GM19324 (cell line): ENCODE data around the gene CHI3L2.
"Not testable (repeated sequence)": the region's sequence is repeated elsewhere in the genome, so short reads cannot be mapped to it uniquely, and the experiment has no call there.

Experiments
- ATAC-seq: cut with Tn5 transposase; IDR thresholded peaks from one replicate; pipeline ENCODE4 v1.9.1; 2021; ENCODE audit warnings: mild to moderate bottlenecking, moderate library complexity; ENCODE audit not compliant: unreplicated experiment, low FRiP score

The CHI3L2 gene

DNA sequence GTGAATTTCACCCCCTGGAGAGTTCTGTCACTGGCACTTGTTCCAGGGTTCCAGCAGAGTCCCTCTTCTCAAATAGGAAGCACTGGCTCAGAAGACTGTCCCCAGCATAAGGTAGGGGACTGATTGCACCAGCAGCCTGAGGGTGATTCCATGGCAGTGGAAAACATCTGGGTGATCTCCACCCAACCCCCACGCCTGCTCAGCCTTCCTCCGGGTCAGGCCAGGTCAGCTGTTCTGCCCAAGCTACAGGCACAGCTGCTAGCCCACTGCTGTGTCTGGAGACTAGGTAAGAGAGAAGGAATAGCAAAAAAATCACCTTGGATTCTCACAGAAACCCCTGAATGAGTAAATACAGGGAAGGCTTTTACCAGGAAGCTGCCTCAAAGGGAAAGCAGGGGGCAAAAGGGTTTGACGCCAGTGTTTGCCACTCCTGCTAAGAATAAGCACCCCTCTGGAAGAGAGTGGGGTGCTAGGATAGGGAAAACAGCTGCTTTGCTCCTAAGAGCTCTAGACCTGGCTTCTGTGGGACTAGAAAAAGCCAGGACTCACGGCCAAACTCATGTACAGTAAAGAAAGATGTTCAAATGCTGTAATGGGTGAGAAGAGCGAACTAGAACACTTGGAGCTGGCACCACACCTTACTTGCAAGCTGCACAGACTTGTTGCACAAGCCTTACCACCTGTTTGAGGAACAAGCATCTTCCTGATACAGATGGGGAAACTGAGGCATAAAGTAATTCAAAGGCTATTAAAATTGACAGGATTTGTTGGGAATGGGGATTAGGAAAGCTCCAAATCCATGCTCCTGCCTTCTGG is 26.0 kb upstream of the CHI3L2 start:
- no peak for ATAC-seq

GRCh38 chr1:111202366-111202706 is 25.2 kb upstream of the CHI3L2 start:
- ATAC-seq: no peak

- no peak for ATAC-seq
Observed at GRCh38 chr1:111202707-111203623, 24.5 kb upstream of the CHI3L2 start.

DNA sequence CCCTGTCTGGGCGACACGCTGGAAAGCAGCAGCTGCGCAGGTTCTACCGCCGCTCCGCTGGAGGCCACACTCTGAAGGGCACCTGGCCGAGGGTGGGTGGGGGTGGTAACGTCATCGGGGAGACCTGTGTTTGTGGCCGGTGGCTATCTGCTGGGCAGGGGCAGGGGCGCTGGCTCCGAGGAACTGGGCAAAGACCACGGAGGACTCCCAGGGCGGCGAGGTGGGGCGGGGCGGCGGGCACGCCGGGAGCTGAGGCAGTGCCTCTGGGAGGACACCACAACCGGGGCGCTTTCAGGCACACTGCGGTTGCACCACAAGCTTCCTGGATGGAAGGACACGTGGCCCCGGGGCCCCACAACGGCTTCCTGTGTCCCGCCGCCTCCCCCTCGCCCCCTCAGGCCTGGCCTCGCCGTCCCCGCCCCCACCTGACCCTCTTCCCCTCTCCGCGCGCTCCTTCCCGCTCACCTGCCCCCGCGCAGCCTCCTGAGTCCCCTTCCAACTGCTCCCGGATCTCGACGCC is 23.8 kb upstream of the CHI3L2 start:
- peak; percentile 45 for ATAC-seq

GRCh38 chr1:111204201-111204982 is 23.1 kb upstream of the CHI3L2 start:
- ATAC-seq: peak; percentile 84

DNA sequence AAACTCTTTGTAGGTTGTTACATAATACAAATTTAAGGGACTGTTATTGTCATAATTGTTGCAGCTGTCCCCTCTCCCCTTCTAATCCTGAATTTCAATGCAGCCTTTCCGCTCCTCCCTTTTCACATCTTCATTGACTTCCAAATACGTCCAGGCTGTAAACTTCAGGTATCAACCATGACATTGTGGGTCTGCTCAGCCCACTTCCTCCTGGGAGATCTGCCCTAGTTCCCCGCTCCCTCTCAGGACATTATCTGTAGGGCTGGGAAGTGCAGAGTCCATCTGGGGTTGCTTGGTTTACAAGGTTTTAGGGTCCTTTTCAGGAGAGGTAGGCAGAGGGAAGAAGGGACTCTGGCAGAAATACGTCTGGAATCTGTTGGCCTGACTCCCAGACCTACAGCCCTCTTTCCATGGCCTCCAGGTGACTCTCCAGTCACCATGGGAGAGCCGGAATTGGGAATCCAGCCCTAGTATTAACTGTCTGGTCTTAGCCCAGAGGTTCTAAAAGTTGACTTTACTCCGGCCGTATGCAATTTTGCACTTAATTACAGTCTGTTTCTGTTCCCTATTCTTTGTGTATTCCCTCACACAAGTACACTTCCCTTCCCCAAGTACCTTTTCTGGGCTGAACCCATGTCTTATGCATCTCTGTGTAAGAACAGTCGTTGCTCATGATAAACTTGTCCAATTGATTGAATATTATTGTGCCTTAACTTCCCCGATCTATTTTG is 22.4 kb upstream of the CHI3L2 start:
- ATAC-seq: no peak

DNA sequence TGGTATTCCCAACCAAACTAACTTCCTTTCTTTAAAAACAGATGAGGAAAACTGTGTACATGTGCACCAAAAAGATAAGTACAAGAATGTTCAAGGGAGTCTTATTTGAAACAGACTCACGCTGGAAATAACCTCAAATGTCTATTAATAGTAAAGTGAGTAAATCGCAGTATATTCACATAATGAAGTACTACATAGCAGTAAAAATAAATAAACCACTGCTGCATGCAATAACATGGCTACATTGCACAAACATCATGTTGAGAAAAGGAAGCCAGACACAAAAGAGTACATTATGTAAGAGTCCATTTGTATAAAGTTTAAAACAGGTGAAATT is 21.8 kb upstream of the CHI3L2 start:
- no peak for ATAC-seq

GRCh38 chr1:111208921-111209320 is 18.6 kb upstream of the CHI3L2 start:
- no peak for ATAC-seq

DNA sequence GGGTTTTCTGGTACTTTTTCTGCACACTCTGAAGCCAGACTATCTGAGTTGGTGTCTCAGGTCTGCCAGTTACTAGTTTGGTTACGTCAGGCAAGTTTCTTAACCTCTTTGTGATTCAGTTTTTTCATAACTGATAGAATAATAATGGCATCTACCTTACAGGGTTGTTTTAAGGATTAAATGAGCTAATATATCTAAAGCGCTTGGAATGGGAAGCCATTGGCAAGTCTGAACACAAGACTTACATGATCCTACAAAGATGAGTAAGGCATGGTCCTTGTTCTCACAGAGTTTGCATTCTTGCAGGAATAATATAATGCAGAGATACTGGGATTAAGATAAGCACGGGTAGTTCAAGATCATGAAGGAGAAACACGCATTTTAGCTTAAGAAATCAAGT is 17.9 kb upstream of the CHI3L2 start:
- ATAC-seq: no peak

- ATAC-seq: no peak
Observed at GRCh38 chr1:111211921-111212320, 15.6 kb upstream of the CHI3L2 start.

DNA sequence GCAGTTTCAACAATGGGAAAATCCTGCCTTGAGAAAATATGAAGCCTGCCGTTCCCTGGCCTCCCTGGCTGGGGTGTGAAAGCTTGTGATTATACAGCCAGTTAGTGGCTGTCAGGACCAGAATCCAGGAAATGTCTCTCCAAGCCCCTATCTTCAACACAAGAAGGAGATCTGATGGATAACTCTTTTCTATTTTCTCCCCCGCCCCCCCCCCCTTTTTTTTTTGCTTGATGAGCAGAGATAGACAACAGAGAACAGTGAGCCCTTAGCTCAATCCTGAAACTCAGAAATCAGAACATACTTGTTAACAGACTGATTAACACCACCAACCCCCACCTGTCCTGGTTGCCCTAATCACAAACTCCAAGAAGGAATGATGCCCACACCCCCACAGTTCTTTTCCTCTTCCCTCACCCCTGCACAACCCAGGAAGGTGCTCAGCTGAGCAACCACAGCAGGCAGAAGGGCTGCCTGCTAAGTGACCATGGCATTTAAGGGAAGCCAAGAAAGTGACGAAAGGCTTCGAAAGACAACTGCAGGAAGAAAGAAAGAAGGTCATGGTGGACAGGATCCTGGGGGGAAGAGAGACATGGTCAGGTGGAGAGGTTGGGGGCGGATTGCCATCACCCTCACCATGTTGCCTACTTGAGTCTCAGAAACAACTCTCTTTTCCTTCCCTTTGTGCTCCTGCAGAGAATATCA is 14.7 kb upstream of the CHI3L2 start:
- no peak for ATAC-seq

GRCh38 chr1:111213412-111213811 is 14.1 kb upstream of the CHI3L2 start:
- ATAC-seq: no peak

DNA sequence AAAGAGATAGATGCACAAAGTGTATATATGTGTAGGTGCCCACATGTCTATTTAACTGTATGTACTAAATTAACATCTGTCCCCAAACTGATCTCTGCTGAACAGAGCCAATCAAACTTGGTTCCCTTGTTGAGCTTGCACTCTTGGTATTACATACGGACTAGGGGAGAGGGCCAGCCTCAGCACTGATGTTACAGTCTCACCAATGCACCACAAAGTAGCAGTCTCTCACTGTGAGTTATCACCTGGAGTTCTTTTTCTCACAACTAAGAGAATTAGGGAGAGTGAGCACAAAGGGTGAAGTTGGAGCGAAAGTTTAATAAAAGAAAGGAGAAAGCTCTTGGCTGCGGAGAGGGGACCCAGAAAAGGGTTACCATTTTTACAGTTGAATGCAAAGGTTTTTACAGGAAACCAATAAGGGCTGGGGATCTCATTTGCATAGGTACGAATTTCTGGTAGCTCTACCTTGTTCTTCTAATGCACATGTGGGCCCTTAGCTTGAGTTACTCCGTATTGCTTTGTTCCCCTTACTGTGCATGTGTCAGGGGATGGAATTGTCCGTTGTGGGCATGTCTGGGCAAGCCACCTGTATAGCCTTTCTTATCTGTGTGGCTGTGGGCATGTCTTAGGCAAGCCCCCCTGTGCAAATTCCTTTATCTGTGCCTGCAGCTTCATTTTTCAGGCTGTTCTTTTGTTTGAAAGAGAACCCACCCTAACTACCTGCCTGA is 13.3 kb upstream of the CHI3L2 start:
- no peak for ATAC-seq

GRCh38 chr1:111214884-111215283 is 12.6 kb upstream of the CHI3L2 start:
- ATAC-seq: no peak

DNA sequence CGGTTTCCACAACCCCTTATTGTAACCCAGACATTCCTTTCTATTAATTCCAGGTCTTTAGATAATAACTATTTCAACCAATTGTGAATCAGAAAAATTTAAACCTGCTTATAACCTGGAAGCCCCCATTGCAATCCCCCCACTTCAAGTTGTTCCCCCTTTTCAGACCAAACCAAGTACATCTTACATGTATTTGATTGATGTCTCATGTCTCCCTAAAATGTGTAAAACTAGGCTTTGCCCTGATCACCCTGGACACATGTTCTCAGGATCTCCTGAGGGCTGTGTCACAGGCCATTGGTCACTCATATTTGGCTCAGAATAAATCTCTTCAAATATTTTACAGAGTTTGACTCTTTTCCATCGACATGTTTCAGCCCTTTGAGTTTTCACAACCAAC is 12.2 kb upstream of the CHI3L2 start:
- ATAC-seq: not testable (repeated sequence)

DNA sequence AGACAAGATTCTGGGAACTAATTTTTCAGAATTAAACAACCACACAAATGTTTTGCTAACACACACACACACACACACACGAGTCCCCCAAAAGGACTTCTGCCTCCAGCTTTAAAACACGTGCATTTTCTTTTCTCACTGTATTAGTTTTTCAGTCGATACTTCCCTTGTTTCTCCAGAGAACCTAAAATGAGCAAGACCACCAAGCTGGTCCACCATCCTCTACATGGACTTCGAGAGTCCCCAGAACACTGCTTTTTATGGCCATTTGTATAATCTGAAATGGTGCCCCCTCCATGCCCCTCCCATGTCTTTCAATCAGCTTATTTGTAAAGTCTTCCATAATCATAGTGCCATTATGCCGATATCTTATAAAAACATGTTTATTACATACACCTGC is 10.8 kb upstream of the CHI3L2 start:
- ATAC-seq: no peak

DNA sequence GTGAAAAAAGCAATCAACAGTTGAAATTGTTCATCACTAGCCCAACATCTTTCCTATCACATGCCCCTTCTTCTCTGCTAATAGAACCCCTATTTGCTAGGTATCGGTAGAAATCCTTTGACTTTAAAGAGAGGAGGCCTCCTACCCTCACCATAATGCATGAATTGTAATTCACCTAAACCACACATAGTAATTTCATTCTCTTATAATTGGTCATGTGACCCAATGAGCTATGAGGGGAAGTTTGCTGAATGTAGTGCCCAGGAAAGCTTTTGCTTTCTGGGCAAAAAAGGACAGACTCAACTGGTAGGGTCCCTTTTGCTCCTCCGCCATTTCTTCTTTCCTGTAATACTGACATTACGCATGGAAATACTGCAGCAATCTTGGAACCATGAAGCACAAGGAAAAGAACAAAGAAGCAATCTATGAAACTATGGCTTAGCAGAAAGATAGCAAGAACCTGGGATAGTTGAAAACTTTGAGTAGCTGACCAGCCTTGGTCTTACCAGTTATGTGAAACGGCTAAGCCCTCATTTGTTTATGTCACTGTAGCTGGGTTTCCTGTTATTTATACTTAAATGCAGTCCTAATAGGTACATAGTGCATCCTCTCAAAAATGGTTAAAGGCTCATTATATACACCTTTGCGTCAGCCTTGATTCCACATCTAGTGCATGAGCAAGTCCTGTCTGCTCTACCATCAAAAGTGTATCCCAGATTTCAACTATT is 10.2 kb upstream of the CHI3L2 start:
- no peak for ATAC-seq
